Muscle layer of duodenum (tissue), 2 donors: ENCODE measurements around the gene BAHCC1.
A peak's percentile ranks its signal among the peaks of the same experiment; 100 is the strongest.

Experiments
- H3K27ac ChIP-seq: one replicate; pipeline ENCODE4 v1.7.0; 2013; ENCODE audit warnings: mild to moderate bottlenecking, low read length
- H3K27me3 ChIP-seq: one replicate; pipeline ENCODE4 v1.7.0; 2013; ENCODE audit warnings: low read depth, mild to moderate bottlenecking, control low read depth, low read length
- H3K36me3 ChIP-seq, 2 donors: one replicate each; pipeline ENCODE4 v1.7.0; 2013; ENCODE audit warnings: low read length in 2 of 2, control low read depth in 1 of 2, mild to moderate bottlenecking in 1 of 2; ENCODE audit not compliant: insufficient read depth in 2 of 2, control insufficient read depth in 1 of 2
- H3K4me1 ChIP-seq, 2 donors: one replicate each; pipeline ENCODE4 v1.7.0; 2013; ENCODE audit warnings: low read length in 2 of 2, mild to moderate bottlenecking in 2 of 2, control low read depth in 1 of 2, moderate library complexity in 1 of 2; ENCODE audit not compliant: insufficient read depth in 2 of 2, control insufficient read depth in 1 of 2
- H3K4me3 ChIP-seq, 2 donors: one replicate each; pipeline ENCODE4 v1.7.0; 2013; ENCODE audit warnings: low read length in 2 of 2, low read depth in 1 of 2, mild to moderate bottlenecking in 1 of 2
- H3K9me3 ChIP-seq, 2 donors: one replicate each; pipeline ENCODE4 v1.7.0; 2013; ENCODE audit warnings: low read length in 2 of 2, control low read depth in 1 of 2, mild to moderate bottlenecking in 1 of 2; ENCODE audit not compliant: control insufficient read depth in 1 of 2
- donor health status: healthy.

The BAHCC1 gene

GRCh38 chr17:81382851-81383250 is 12.4 kb upstream of the BAHCC1 start:
- Histone ChIP-seq H3K4me1 (peaks cover 8 to 16% of the 10 kb centered on the region in 2 donors), H3K27me3 (no peaks in the 10 kb centered on the region), H3K9me3 (no peaks in the 10 kb centered on the region), H3K36me3 (no peaks in the 10 kb centered on the region), H3K27ac (no peak overlapping the region), H3K4me3 (no peak overlapping the region)

GRCh38 chr17:81383504-81384421 is 11.5 kb upstream of the BAHCC1 start:
- Histone ChIP-seq H3K4me1 (peaks cover 14 to 25% of the 10 kb centered on the region in 2 donors), H3K4me3 (no peak overlapping the region), H3K27me3 (no peaks in the 10 kb centered on the region), H3K9me3 (no peaks in the 10 kb centered on the region), H3K36me3 (no peaks in the 10 kb centered on the region), H3K27ac (no peak overlapping the region)

GRCh38 chr17:81384929-81385319 is 10.3 kb upstream of the BAHCC1 start:
- no peaks in the 10 kb centered on the region for H3K9me3 ChIP-seq
- H3K27ac ChIP-seq, result peak overlapping the region; percentile 51
- H3K4me1 ChIP-seq, result peaks cover 14 to 36% of the 10 kb centered on the region in 2 donors
- H3K27me3 ChIP-seq, result no peaks in the 10 kb centered on the region
- H3K36me3 ChIP-seq, result no peaks in the 10 kb centered on the region
- no peak overlapping the region for H3K4me3 ChIP-seq

- peak overlapping the region; percentile 51 for H3K27ac ChIP-seq
- no peak overlapping the region for H3K4me3 ChIP-seq
- peaks cover 14 to 38% of the 10 kb centered on the region in 2 donors for H3K4me1 ChIP-seq
- no peaks in the 10 kb centered on the region for H3K36me3 ChIP-seq
- H3K27me3 ChIP-seq, result no peaks in the 10 kb centered on the region
- H3K9me3 ChIP-seq, result no peaks in the 10 kb centered on the region
Observed at GRCh38 chr17:81385320-81386111, 9.7 kb upstream of the BAHCC1 start.

GRCh38 chr17:81386141-81386645 is 9.1 kb upstream of the BAHCC1 start:
- Histone ChIP-seq H3K4me1 (peaks cover 15 to 43% of the 10 kb centered on the region in 2 donors), H3K9me3 (no peaks in the 10 kb centered on the region), H3K27ac (peak overlapping the region; percentile 51), H3K27me3 (no peaks in the 10 kb centered on the region), H3K36me3 (no peaks in the 10 kb centered on the region), H3K4me3 (peak overlapping the region in 1 of 2 donors; percentile 72)

GRCh38 chr17:81386646-81387099 is 8.6 kb upstream of the BAHCC1 start:
- Histone ChIP-seq H3K36me3 (no peaks in the 10 kb centered on the region), H3K4me3 (peak overlapping the region in 1 of 2 donors; percentile 72), H3K4me1 (peaks cover 17 to 48% of the 10 kb centered on the region in 2 donors), H3K9me3 (no peaks in the 10 kb centered on the region), H3K27ac (peak overlapping the region; percentile 51), H3K27me3 (no peaks in the 10 kb centered on the region)

GRCh38 chr17:81387100-81388090 is 7.9 kb upstream of the BAHCC1 start:
- Histone ChIP-seq H3K9me3 (no peaks in the 10 kb centered on the region), H3K36me3 (no peaks in the 10 kb centered on the region), H3K27ac (peak overlapping the region; percentile 85), H3K27me3 (no peaks in the 10 kb centered on the region), H3K4me1 (peaks cover 21 to 55% of the 10 kb centered on the region in 2 donors), H3K4me3 (peak overlapping the region; percentile 53 to 72)

- Histone ChIP-seq H3K9me3 (no peaks in the 10 kb centered on the region), H3K27ac (peak overlapping the region; percentile 85), H3K36me3 (no peaks in the 10 kb centered on the region), H3K4me1 (peaks cover 24 to 57% of the 10 kb centered on the region in 2 donors), H3K4me3 (peak overlapping the region; percentile 53 to 72), H3K27me3 (no peaks in the 10 kb centered on the region)
Observed at GRCh38 chr17:81388091-81388611, 7.1 kb upstream of the BAHCC1 start.

- no peaks in the 10 kb centered on the region for H3K36me3 ChIP-seq
- peaks cover 24 to 57% of the 10 kb centered on the region in 2 donors for H3K4me1 ChIP-seq
- no peaks in the 10 kb centered on the region for H3K27me3 ChIP-seq
- peak overlapping the region; percentile 85 for H3K27ac ChIP-seq
- no peaks in the 10 kb centered on the region for H3K9me3 ChIP-seq
- H3K4me3 ChIP-seq, result peak overlapping the region in 1 of 2 donors; percentile 72
Observed at GRCh38 chr17:81388612-81389367, 6.5 kb upstream of the BAHCC1 start.

GRCh38 chr17:81389585-81389984 is 5.7 kb upstream of the BAHCC1 start:
- H3K36me3 ChIP-seq, result no peaks in the 10 kb centered on the region
- no peaks in the 10 kb centered on the region for H3K9me3 ChIP-seq
- H3K4me3 ChIP-seq, result peak overlapping the region in 1 of 2 donors; percentile 21
- H3K4me1 ChIP-seq, result peaks cover 30 to 62% of the 10 kb centered on the region in 2 donors
- H3K27ac ChIP-seq, result no peak overlapping the region
- H3K27me3 ChIP-seq, result no peaks in the 10 kb centered on the region
